A673 (cell line): ENCODE data around the gene TMEM185B. TPM values are rescaled to one million over a fixed set of nuclear protein-coding genes. Genes with fewer than 3 reads are reported as not detected.

ENCODE experiments used
- BruUV-seq: library from RNA; stranded (reverse); fragments of 400-500 nt; replicated peaks from 2 replicates; lab custom pipeline; 2021; lab: Mats Ljungman, UMichigan
- CTCF ChIA-PET: fragments of 300-600 bp; sonication (Branson Sonifier 250); formaldehyde crosslinking; loops from one replicate; lab custom pipeline; 2022; ENCODE audit warnings: antibody characterized with exemption; lab: Charles Lee
- POLR2A ChIA-PET: fragments of 300-600 bp; sonication (Branson Sonifier 250); formaldehyde crosslinking; loops from one replicate; lab custom pipeline; 2022; ENCODE audit warnings: antibody characterized with exemption; ENCODE audit not compliant: low non-redundant PET; lab: Charles Lee
- DNase-seq: peaks from one replicate; pipeline ENCODE4 v3.0.0-alpha.2; 2015; ENCODE audit warnings: low spot score
- H3K27ac ChIP-seq: fragments of 200-600 bp; sonication (generic); 2 replicates; pipeline ENCODE4 v1.5.1; 2016; ENCODE audit warnings: mixed run types, low read depth, mild to moderate bottlenecking, mixed read lengths, antibody characterized with exemption, low read length; ENCODE audit not compliant: poor library complexity, severe bottlenecking
- H3K27me3 ChIP-seq: fragments of 200-600 bp; sonication (generic); replicated peaks from 2 replicates; pipeline ENCODE4 v1.6.1; 2017; ENCODE audit warnings: mixed run types, low read depth, mild to moderate bottlenecking, mixed read lengths, antibody characterized with exemption, low read length; ENCODE audit not compliant: insufficient read depth, poor library complexity
- H3K36me3 ChIP-seq: fragments of 200-600 bp; sonication (generic); 2 replicates; pipeline ENCODE4 v1.6.1; 2016; ENCODE audit warnings: mixed run types, mild to moderate bottlenecking, mixed read lengths, antibody characterized with exemption, low read length; ENCODE audit not compliant: insufficient read depth, poor library complexity, severe bottlenecking
- H3K4me1 ChIP-seq: fragments of 200-600 bp; sonication (generic); 2 replicates; pipeline ENCODE4 v1.6.1; 2017; ENCODE audit warnings: mixed run types, mild to moderate bottlenecking, mixed read lengths, antibody characterized with exemption, low read length; ENCODE audit not compliant: insufficient read depth, poor library complexity, severe bottlenecking
- H3K4me3 ChIP-seq: fragments of 200-600 bp; sonication (generic); 2 replicates; pipeline ENCODE4 v1.5.1; 2016; ENCODE audit warnings: low read depth, mixed run types, mild to moderate bottlenecking, mixed read lengths, low read length; ENCODE audit not compliant: poor library complexity, severe bottlenecking
- H3K9me3 ChIP-seq: fragments of 200-600 bp; sonication (generic); 2 replicates; pipeline ENCODE4 v1.6.1; 2016; ENCODE audit warnings: mixed run types, low read depth, mild to moderate bottlenecking, mixed read lengths, antibody characterized with exemption, low read length; ENCODE audit not compliant: poor library complexity, severe bottlenecking
- CTCF ChIP-seq: fragments of 300-800, 200-600 bp; sonication (generic); conservative IDR thresholded peaks from 2 replicates; pipeline ENCODE4 v1.5.1; 2017; ENCODE audit warnings: low read depth, mild to moderate bottlenecking, antibody characterized with exemption, low read length, moderate library complexity, mixed read lengths
- EZH2 ChIP-seq: fragments of 200-600 bp; sonication (generic); IDR thresholded peaks from 2 replicates; pipeline ENCODE4 v1.6.1; 2017; ENCODE audit warnings: borderline replicate concordance, low read depth, mild to moderate bottlenecking, mixed read lengths, antibody characterized with exemption, low read length; ENCODE audit not compliant: poor library complexity, severe bottlenecking
- intact Hi-C: fragments of 100-400 bp; cut with micrococcal nuclease; formaldehyde crosslinking; loops from one replicate; pipeline ENCODE4 v1.10.0; 2022; ENCODE audit not compliant: unreplicated experiment
- total RNA-seq: library from RNA; stranded (reverse); gene quantifications from 2 replicates; pipeline ENCODE4 v1.2.3, GENCODE V29; 2021

TMEM185B gene
- total RNA-seq, 1 experiment from 2014 or later: 34.5 TPM

GRCh38 chr2:120243211-120243610 lies 20.0 kb upstream of the TMEM185B start:
- POLR2A ChIA-PET: no interaction called here
- TF ChIP-seq EZH2: no peak
- no peak for TF ChIP-seq CTCF
- Histone ChIP-seq H3K36me3 (no peaks in the 10 kb centered on the region), H3K27me3 (no peaks in the 10 kb centered on the region), H3K27ac (no peak overlapping the region), H3K9me3 (no peaks in the 10 kb centered on the region), H3K4me1 (peaks cover 27% of the 10 kb centered on the region), H3K4me3 (no peak overlapping the region)
- intact Hi-C loops: no loop called here
- CTCF ChIA-PET: no interaction called here
- BruUV-seq: no TSS peak
- no peak for DNase-seq

GRCh38 chr2:120241684-120242083 lies 18.5 kb upstream of the TMEM185B start:
- Histone ChIP-seq H3K9me3 (no peaks in the 10 kb centered on the region), H3K4me3 (no peak overlapping the region), H3K27ac (no peak overlapping the region), H3K27me3 (no peaks in the 10 kb centered on the region), H3K4me1 (peaks cover 19% of the 10 kb centered on the region), H3K36me3 (no peaks in the 10 kb centered on the region)
- no peak for DNase-seq
- ChIA-PET CTCF (no interaction called here), POLR2A (no interaction called here)
- no TSS peak for BruUV-seq
- intact Hi-C loops: no loop called here
- no peak for TF ChIP-seq CTCF
- no peak for TF ChIP-seq EZH2

- no peak for DNase-seq
- TF ChIP-seq CTCF (no peak), EZH2 (no peak)
- H3K27ac ChIP-seq: no peak overlapping the region
- ChIA-PET CTCF (no interaction called here), POLR2A (no interaction called here)
- no peak overlapping the region for H3K4me3 ChIP-seq
- H3K9me3 ChIP-seq: no peaks in the 10 kb centered on the region
- intact Hi-C loops: no loop called here
- H3K27me3 ChIP-seq: no peaks in the 10 kb centered on the region
- no peaks in the 10 kb centered on the region for H3K36me3 ChIP-seq
- peaks cover 12% of the 10 kb centered on the region for H3K4me1 ChIP-seq
- BruUV-seq: no TSS peak
Observed at GRCh38 chr2:120240901-120241429, 17.8 kb upstream of the TMEM185B start.
